RWPE2 (cell line): ENCODE results near the gene WDR82.

Experiments
- ATAC-seq: fragments of 200-7000 bp; cut with Tn5 transposase; 3 replicates; pipeline ENCODE4 v1.9.1; 2021; ENCODE audit warnings: low read depth
- DNase-seq: peaks from one replicate; pipeline ENCODE4 v3.0.0-alpha.2; 2020; ENCODE audit warnings: low spot score
- H3K27ac ChIP-seq: fragments of 450-650 bp; 2 replicates; pipeline ENCODE4 v1.5.1; 2017; ENCODE audit warnings: mild to moderate bottlenecking; ENCODE audit not compliant: poor library complexity, severe bottlenecking
- H3K27me3 ChIP-seq: fragments of 250-450 bp; sonication (Bioruptor Pico); 2 replicates; pipeline ENCODE4 v1.5.1; 2021; ENCODE audit warnings: mild to moderate bottlenecking, moderate library complexity; ENCODE audit not compliant: insufficient read depth, poor library complexity, severe bottlenecking
- H3K36me3 ChIP-seq: fragments of 250-450 bp; sonication (Bioruptor Pico); 2 replicates; pipeline ENCODE4 v1.5.1; 2020; ENCODE audit warnings: low read depth, mild to moderate bottlenecking, moderate library complexity
- H3K4me1 ChIP-seq: fragments of 250-450 bp; sonication (Bioruptor Pico); 2 replicates; pipeline ENCODE4 v1.5.1; 2021; ENCODE audit warnings: mild to moderate bottlenecking, moderate library complexity; ENCODE audit not compliant: insufficient read depth, poor library complexity, severe bottlenecking
- H3K4me3 ChIP-seq: fragments of 250-450 bp; sonication (Bioruptor Pico); 2 replicates; pipeline ENCODE4 v1.5.1; 2021; ENCODE audit warnings: mild to moderate bottlenecking, moderate library complexity; ENCODE audit not compliant: severe bottlenecking
- H3K9me3 ChIP-seq: fragments of 250-450 bp; sonication (Bioruptor Pico); 2 replicates; pipeline ENCODE4 v1.5.1; 2021; ENCODE audit warnings: mild to moderate bottlenecking, moderate library complexity; ENCODE audit not compliant: severe bottlenecking
- TF ChIP-seq, protein P1 (sequence below): fragments of 450-650 bp; IDR thresholded peaks from one replicate; pipeline ENCODE4 v1.5.1; 2017; ENCODE audit warnings: mild to moderate bottlenecking, moderate library complexity; ENCODE audit not compliant: poor library complexity, severe bottlenecking

The WDR82 gene

DNA sequence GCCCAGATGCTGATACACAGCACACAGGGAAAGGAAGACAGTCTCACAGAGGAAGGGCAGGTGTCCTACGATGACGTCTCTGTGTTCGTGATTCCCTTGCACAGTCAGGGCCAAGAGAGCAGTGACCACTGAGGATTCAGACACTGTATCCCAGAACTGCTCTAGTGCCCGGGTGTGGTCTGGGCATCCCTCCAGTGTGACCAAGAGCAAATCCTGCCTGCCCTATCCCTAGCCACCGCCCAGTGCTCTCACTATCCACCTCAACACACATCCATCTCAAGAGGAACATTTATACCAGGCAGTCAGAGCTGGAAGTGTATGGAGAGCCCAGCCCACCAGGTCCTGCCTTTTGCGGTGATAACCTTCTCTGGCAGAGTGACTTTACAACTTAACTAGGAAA lies 28.8 kb downstream of the WDR82 start:
- Histone ChIP-seq H3K27me3 (no peaks in the 10 kb centered on the region), H3K36me3 (peaks cover 29% of the 10 kb centered on the region), H3K4me1 (peaks cover 4% of the 10 kb centered on the region), H3K4me3 (no peak overlapping the region), H3K27ac (no peak overlapping the region), H3K9me3 (no peaks in the 10 kb centered on the region)
- TF ChIP-seq, protein P1, sequence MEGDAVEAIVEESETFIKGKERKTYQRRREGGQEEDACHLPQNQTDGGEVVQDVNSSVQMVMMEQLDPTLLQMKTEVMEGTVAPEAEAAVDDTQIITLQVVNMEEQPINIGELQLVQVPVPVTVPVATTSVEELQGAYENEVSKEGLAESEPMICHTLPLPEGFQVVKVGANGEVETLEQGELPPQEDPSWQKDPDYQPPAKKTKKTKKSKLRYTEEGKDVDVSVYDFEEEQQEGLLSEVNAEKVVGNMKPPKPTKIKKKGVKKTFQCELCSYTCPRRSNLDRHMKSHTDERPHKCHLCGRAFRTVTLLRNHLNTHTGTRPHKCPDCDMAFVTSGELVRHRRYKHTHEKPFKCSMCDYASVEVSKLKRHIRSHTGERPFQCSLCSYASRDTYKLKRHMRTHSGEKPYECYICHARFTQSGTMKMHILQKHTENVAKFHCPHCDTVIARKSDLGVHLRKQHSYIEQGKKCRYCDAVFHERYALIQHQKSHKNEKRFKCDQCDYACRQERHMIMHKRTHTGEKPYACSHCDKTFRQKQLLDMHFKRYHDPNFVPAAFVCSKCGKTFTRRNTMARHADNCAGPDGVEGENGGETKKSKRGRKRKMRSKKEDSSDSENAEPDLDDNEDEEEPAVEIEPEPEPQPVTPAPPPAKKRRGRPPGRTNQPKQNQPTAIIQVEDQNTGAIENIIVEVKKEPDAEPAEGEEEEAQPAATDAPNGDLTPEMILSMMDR: no peak
- ATAC-seq (no peak), DNase-seq (no peak)

DNA sequence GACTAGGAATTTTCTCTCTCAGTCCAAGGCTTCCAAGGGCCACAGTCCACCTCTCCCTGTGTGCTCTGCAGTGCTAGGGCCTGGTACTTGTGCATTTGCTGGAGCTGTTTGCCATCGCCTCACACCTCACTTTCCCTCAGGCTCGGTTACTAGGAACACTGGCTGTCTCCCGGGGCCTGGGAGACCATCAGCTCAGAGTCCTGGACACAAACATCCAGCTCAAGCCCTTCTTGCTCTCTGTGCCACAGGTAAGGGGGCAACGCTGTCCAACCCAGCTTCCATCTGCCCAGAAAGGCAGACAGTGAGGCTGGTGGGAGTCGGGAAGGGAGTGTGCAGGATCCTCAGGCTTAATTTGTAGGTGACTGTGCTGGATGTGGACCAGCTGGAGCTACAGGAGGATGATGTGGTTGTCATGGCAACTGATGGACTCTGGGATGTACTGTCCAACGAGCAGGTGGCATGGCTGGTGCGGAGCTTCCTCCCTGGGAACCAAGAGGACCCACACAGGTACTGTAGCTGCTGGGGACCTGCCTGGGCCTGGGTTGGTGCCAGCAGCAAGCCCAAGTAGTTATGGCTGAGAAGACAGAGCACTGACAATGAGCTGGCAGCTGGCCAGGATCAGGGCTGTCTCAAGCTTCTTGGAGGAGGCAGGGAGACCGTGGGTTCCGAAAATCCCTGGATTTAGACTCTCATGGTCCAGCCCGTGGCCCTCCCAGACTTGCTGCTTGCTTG lies 29.5 kb downstream of the WDR82 start:
- TF ChIP-seq, protein P1: no peak
- H3K4me3 ChIP-seq: no peak overlapping the region
- H3K9me3 ChIP-seq: no peaks in the 10 kb centered on the region
- DNase-seq: peak; percentile 54
- H3K36me3 ChIP-seq: peaks cover 25% of the 10 kb centered on the region
- no peak for ATAC-seq
- H3K27me3 ChIP-seq: no peaks in the 10 kb centered on the region
- peaks cover 11% of the 10 kb centered on the region for H3K4me1 ChIP-seq
- H3K27ac ChIP-seq: no peak overlapping the region

DNA sequence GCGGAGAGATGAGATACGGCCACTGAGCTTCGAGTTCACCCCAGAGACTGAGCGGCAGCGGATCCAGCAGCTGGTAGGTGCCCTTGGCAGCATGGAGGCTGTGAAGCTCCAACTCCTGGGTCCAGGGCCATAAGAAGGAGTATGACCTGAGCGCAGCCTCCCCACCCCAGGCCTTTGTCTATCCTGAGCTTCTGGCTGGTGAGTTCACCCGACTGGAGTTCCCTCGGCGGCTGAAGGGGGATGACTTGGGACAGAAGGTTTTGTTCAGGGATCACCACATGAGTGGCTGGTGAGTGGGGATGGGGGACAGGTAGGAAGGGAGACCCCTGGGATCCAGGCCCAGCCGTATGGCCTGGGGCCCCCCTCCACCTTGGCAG lies 30.3 kb downstream of the WDR82 start:
- Histone ChIP-seq H3K27ac (no peak overlapping the region), H3K27me3 (no peaks in the 10 kb centered on the region), H3K9me3 (no peaks in the 10 kb centered on the region), H3K36me3 (peaks cover 18% of the 10 kb centered on the region), H3K4me1 (peaks cover 12% of the 10 kb centered on the region), H3K4me3 (no peak overlapping the region)
- ATAC-seq (no peak), DNase-seq (peak; percentile 56)
- TF ChIP-seq, protein P1: no peak

DNA sequence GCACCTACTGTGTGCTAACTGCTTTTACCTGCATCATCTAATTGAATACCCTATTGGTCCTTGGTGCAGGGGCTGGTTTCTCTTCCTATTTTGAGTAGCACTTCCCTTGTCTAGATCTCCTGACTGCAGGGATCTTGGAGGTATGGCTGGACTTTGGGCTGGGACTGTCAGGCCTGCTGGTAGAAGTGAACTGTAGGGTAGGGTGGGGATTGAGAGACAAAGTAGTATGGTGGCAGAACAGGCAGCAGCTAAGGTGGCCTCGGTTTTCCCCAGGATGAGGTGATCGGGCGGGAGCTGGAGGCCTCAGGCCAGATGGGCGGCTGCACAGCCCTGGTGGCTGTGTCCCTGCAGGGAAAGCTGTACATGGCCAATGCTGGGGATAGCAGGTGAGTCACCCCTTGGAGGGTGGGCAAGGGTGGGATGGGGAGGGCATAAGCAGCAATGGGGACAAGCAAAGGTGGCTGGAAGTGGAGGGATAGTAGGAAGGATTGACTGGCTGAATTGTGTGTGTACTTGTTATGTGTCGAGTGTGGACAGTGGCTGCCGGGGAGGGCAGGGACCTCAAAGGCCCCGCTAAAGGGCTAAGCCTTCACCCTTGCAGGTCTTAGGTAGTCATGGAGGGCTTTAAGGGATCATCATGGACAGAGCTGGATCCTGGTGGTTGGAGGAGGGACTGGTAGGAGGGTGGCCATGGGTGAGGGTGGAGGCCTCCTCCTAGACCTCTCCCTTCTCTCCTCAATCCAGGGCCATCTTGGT lies 30.9 kb downstream of the WDR82 start:
- no peak for ATAC-seq
- peaks cover 12% of the 10 kb centered on the region for H3K36me3 ChIP-seq
- no peaks in the 10 kb centered on the region for H3K27me3 ChIP-seq

More for the DNA sequence above, 30.9 kb downstream of the WDR82 start:
- H3K9me3 ChIP-seq: no peaks in the 10 kb centered on the region
- no peak overlapping the region for H3K4me3 ChIP-seq
- TF ChIP-seq, protein P1: no peak
- H3K27ac ChIP-seq: no peak overlapping the region
- no peak for DNase-seq
- peaks cover 12% of the 10 kb centered on the region for H3K4me1 ChIP-seq
